Limb (tissue), 2 donors: ENCODE data around the gene TRNP1.

Experiments used
- DNase-seq, 2 donors: peaks; one replicate each; pipeline ENCODE4 v3.0.0-alpha.2; 2016; ENCODE audit errors: extremely low spot score in 2 of 2

TRNP1 gene

DNA sequence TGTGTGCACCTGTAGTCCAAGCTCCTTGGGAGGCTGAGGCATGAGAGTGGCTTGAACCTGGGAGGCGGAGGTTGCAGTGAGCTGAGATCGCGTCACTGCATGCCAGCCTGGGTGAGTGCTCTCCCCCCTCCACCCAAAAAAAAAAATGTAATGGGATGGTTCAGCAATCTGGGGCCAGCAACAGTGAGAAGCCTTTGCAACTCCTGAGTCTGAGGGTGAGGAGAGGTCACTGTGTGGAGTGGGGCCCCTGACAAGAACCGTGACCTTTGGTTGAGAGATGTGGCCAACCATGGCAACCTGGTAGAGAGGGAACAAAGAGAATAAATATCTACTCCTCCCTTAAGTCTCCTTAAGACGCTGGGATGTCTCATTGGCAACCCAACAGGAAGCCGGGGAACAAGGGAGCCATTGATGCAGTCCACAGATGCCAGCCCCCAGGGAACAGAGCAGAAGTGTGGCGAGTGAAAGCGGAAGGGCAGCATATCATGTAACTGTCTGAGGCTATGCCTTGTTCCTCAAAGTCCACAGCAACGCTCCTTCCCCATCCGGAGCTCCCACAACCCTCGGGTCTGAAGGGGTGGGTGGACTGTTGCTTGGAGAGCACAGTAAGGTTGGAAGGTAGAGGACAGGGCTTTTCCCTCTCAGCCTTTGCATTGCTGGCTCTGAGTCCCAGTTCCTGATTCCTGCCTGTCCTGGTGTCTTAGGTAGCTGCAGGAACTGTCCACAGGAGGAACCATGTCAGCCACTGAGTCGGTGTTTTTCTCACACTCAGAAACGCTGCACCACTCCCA is 8.3 kb downstream of the TRNP1 start:
- no peak for DNase-seq

DNA sequence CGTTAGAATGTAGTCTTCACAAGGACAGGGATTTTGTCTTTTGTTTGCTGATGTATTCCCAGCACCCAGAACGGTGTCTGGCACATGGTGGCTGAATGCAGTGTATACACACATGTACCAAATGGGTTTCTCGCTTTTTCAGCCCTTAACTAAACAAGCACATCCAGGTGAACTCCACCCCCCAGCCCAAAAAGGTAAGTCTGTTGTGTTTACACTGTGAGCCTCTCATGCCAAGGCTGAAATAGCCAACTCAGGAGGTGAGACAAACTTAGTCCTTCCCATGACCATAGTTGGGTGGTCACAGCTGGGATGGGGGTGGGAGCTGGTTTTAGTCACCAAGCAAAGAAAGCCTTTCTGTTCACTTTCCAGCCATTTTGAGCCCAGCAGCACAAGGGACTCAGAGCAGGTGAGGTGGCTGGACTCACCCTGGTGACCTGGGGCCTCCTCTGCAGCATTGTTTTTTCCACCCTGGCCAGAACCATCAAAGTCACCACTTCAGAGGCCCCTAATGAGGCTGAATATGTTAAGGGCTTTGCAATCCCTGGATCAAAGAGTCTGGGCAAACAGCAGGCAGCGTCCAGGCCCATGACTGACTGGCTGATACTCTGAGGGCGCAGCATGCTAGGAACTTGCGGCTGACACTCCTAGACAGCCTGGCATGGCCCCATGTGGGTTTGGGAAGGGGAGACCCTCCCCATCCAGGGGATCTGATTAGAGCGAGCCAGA is 10.4 kb downstream of the TRNP1 start:
- no peak for DNase-seq

DNA sequence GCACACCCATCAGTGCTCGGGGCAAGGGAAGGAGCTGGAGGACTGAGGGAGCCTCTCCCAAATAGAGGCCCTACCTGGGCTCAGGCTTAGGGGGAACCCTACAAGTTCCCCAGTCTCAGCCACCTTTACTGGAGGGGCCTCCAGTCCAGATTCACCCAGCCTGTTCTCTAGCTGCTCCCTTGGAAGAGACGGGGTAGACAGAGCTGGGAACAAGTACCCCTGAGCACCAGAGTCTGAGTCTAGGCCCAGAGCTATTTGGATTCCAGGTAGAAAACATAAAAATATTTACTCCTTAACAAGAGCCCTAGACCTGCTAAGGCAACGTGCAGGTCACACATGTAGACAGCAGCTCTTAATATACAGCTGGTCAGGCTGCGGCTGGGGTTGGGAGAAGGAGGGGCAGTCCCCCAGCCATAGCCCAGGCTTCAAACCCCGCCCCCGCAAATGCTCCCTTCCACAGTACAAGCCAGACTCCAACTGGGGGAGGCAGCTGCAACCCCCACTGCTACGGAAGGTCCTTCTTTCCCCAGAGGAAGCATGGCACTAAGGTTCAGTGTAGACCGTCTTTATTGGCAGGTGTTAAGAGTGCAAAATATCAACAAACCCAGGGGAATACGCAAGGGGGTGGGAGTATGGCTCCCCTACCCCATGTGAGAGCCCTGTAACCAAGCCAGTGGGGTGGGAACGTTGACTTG is 11.1 kb downstream of the TRNP1 start:
- no peak for DNase-seq

DNA sequence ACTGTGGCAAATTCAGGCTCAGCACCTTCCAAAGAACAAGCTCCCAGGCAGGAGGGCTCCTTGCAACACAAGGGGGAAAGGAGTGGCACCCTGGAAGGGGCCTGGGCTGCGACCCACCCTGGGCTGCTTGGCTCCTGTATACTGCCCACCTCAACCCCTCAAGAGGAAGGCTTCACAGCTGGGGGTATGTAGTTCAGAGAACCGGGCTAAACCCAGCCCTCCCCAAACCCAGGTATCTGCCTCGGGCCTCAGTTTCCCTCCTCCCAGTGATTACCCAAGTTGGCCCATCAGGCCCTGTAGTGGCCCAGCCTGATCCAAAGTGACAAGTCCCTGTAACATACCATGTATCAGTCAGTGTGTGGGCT is 11.7 kb downstream of the TRNP1 start:
- DNase-seq: no peak

DNA sequence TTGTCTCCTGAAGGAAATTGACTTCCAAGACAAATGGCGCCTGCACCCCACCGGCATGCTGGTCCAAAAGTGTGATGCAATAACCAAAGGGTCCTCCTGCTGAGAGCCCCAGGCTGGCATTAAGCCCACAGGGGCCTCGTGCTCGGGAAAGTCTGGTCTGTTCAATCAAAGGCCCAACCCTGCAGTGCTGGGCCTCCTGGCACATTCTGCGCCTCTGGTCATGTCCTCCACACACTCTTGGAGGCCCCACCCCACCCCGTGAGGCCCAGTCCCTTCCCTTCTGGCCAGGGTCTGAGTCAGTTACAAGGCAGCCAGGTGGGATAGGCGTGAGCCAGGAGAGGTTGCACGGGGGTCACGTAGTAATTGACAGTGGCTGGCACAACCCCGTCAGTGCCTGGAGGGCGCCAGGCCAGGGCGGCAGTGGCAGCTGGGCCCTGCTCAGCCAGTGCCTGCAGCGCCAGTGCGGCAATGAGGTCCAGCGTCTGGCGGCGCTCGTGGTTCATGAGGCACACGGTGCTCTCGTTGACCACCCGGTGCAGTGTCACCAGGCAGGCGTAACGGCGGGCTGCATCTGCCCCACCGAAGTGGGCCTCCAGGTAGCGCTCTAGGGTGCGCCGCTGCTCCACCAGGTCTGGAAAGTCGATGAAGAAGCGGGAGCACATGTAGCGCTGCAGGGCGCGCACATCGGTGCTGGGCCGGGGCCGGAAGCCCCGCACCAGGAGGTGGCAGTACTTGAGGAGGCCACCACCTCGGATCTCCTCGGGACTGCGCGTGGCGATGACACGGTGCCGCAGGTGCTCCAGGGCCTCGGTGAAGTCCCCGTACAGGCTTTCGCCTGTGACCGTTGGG is 12.4 kb downstream of the TRNP1 start:
- no peak for DNase-seq

DNA sequence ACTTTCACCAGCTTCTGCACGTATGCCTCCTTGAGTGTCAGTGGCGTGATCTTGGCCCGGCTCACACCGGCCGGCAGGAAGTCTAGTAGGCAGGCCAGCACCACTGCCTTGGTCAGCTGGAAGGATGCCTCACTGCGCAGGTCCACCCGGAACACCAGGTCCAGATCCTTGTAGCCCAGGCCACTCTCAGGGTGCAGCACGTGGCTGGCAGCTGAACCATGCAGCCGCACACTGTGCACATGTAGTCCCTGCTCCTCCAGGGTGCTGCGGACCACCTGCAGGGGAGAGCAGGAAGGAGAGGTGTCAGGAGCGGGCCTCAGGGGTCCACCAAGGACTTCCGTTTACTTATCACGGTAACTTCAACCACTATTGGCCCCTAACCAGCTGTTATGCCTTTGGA is 13.2 kb downstream of the TRNP1 start:
- DNase-seq: no peak

DNA sequence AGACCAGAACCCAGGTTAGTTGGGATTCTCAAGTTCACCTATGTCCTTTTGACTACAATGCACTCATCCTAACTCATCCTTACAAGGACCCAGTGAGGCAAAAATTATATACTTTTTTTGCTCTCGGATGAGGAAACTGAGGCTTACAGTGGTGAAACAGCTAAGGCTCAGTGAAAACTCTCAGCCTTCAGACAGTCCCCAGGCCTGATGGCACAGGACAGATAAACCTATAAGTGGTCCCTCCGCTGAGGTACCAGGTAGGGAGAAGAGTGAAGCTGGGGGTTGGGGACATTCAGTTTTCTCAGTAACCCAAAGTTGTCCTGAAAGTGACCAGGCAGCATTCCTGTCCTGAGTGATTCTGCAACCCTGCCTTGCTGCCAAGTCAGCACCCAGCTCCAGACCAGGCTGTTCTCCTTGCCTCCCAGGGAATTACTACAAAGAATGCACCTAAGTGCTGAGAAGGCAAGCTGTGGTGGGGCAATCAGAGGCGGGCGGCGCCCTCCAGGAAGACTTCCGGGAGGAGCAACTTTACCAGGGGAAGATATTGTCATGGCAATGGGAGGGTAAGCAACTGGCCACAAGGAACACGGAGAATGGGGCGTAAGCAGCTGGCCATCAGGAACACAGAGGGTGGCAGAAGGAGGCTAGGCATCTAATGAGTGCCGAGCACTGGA is 14.6 kb downstream of the TRNP1 start:
- no peak for DNase-seq

DNA sequence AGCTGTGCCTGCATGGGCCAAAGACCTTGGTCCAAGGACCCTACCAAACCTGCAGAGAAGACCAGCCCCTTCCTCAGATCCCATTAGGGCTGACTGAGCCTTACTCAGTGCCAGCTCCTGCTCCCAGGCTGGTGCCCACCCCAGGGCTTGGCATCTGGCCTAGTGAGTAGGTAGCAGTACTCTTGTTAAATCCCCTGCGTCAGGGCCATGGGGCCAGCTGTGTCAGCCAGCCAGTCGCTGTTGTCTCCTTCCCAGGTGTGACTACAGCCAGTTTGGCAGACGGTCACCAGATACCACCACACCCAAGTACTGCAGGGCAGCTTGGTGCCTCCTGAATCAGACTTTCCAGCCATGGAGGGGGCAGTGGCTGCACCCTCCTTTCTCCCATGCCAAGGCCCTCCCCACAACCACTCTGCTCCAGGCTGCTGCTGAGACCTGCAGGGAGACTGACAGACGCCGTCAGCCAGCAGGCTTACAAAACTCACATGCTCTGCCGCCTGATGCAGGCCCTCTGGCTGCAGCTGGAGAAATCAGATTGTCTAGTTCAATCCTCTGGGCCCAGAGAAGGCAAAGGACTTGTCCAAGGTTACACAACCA is 16.2 kb downstream of the TRNP1 start:
- DNase-seq: no peak

DNA sequence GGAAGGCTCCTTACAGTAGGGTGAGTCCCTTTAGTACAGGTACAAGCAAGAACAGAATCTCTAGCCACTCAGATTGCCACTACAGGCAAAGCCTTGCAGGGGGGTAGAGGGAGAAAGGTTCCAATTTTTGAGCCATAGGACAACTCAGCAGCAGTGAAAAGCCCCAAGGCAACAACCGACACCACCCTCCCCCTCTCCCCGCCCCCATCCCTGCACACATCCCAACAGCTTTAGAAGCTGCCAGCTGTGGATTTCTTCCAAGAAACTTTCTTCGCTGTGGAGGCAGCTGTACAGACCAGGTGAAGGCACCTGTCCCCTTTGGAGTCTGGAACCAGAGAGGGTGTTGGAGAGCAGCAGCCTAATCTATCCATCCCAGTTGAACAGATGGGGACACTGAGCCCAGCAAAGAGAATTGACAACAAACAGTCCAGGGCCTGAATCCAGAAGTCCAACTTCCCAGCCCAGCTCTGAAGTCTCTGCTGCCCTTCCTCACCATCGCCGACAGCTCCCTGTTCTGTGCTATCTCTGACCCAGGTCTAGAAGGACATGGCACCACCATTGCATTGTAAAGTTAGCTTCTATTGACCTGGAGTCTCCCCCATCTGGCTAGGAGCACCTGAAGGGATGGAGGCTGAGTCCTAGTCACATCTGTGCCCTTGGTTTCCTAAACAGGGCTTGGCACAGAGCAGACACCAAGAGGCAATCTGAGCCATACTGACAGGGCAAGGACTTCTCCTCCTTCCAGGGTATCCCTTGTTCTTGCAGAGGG is 16.9 kb downstream of the TRNP1 start:
- DNase-seq: no peak

DNA sequence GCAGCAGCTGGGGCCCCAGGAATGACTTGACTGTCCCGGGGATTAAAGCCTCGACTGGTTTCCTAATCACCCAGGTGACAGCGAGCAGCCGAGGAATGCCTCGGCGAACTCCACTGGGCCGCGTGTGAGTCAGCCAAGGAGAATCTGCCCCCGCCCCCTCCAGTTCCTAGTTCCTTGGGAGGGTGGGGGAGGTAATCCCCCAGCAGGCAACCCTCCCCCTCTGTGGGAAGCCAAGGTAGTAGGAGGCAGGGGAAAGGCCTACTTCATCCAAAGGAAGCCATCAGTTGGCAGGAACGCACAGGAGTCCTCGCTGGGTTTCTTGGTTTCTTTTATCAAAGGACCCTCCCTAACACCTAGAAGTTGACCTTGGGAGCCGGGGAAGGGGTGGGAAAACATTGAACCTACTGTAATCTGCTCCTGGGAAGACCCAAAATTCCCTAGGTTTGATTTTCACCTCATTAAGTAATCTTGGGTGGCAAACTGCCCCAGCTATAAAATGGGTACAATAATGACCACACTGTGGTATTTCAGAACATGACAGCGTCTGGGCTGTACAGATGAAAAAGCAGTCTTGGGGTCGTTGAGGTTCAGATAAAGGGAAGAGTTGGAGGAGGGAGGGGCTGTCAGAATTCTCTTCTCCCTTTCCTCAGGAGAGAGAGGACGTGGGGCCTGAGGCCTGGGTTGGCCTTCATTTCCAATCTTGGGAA is 17.7 kb downstream of the TRNP1 start:
- DNase-seq: no peak

DNA sequence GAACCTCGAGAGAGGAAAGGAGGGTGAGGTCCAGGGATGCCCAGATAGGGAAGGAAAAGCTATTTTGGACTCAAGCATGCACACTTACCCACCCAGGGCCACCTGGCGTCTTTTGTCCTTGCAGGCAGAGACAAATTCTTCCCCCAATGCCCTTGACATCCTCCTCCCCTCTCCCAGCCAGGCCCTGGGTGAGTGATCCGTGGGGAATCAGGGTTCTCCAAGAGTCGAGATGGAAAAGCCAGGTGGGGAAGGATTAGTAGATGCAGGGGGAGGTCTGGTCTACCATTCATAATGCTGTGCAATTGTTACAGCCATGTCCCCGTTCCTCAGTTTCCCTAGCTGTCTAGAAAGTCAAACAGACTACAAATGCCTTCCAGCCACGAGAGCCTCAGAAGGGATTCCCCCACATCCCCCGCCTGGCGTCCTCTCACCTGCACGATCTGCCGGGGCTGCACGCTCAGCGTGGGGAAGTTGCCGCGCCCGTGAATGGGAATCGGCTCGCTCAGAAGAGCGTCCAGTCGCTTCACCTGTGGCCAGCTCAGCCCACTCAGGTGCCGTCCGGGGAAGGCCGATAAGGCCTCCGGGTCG is 18.6 kb downstream of the TRNP1 start:
- DNase-seq: no peak

DNA sequence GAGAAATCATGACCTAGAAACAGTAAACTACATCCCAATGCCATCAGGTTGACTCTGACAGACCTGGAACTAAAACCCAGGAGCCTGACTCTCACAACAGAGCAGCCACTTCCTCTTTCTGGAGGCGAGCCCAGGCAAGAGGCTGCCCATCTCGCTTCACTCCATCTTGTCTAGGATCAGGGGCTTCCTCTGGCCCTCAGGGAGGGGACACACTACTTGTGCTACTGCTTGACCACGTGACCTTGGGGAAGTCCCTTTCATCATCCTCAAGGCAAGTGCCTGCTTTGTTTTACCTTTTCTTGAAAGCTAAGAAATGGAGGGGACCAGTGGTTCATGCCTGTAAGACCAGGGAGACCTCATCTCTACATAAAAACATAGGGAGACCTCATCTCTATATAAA is 21.8 kb downstream of the TRNP1 start:
- no peak for DNase-seq

DNA sequence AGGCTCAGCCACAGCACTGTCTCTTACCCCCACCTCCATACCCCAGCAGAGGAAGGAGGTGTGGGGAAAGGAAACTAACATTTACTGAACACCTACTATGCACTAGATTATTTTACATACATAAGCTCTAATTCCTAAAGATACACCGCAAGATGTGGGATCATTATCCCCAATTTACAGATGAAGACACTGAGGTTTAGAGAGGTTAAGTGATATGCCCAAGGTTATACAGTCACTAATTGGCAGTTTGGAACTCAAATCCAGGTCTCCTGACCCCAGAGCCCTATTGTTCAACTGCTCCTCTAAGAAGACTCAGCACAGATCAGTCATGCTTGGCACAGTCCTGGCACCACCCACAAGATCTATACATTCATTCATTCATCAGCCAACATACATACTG is 22.9 kb downstream of the TRNP1 start:
- DNase-seq: no peak

DNA sequence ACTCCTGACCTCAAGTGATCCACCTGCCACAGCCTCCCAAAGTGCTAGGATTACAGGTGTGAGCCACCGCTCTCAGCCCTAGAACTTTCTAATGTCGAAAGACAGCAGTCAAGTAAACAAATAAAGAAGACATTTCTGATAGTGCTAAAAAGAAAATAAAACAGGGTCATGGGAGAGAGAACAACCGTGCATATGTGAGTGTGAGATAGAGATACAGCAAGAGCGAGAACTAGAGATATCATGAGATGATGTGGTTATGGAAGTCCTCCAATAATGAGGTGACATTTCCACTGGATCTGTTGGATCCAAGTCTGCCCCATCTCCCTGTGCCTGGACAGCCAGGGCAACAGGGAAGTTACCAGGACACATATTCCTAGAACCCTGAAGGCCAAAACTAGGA is 23.7 kb downstream of the TRNP1 start:
- DNase-seq: no peak

DNA sequence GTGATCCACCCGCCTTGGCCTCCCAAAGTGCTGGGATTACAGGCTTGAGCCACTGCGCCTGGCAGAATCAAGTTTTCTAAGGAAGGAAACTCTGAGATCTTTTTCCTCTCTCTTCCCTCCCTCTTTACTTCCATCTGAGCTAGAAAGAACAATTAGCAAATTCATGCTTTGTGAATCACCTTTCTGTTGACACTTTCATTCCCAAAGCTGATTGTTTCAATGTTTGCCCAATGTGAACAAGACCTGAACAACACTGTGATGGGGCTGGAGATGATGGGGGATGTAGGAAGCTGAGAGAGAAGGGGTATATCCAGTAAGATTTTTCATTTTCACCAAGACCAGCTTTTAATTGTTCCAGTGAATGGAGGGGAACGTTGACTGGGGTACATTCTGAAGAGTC is 24.8 kb downstream of the TRNP1 start:
- DNase-seq: no peak

DNA sequence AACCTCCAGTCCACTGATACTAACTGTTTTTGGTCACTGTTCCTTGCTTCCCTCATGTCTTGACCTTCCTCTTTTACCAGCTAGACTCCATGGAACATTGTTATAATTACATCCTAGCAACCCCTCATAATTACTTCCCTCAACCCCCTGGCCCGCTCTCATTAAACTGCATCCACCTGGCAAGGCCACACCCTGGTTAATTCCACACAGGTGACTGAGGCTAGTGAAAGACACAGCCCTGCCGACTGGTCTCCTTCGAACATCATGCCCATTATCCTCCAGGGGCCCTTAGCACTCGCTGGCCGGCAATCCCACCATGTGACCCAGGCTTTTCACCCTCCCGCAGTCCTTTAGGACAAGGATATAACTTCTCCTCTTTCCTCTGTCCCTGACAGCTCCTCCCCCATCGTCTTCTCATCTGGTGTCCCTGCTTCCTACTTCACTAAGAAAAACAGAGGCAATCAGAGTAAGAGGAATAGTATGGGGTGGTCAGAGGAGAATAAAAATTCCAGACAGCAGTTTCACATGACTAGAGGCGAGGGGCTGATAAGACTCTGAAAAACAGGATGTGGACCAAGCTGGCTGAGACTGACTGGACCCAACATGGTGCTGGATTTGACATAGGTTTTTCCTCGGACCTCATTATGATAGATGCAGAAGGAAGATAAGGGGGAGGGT is 28.0 kb downstream of the TRNP1 start:
- no peak for DNase-seq

DNA sequence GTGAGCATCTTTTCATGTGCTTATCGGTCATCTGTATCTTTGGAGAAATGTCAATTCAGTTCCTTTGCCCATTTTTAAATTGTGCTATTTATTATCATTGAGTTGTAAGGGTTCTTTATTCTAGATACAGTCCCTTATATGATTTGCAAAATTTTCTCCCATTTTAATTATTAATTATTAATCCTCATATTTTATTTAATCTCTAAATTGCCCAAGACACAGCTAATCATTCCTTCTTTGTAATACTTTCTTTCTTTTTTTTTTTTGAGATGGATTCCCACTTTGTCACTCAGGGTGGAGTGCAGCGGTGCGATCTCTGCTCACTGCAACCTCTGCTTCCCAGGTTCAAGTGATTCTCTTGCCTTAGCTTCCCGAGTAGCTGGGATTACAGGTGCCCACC is 32.2 kb downstream of the TRNP1 start:
- DNase-seq: no peak
